WERI-Rb-1 (cell line): ENCODE results near the gene SLC22A4.

Experiments used
- DNase-seq: peaks from one replicate; pipeline ENCODE4 v3.0.0-alpha.2; 2020
- H3K27ac ChIP-seq: fragments of 250-450 bp; sonication (Bioruptor Pico); 2 replicates; pipeline ENCODE4 v1.5.1; 2020; ENCODE audit warnings: mild to moderate bottlenecking, moderate library complexity
- H3K27me3 ChIP-seq: fragments of 250-450 bp; sonication (Bioruptor Pico); 2 replicates; pipeline ENCODE4 v1.5.1; 2021; ENCODE audit warnings: mild to moderate bottlenecking, low read depth, moderate library complexity; ENCODE audit not compliant: insufficient read depth, severe bottlenecking
- H3K36me3 ChIP-seq: fragments of 250-450 bp; sonication (Bioruptor Pico); 2 replicates; pipeline ENCODE4 v1.5.1; 2020; ENCODE audit warnings: mild to moderate bottlenecking, moderate library complexity
- H3K4me3 ChIP-seq: 2 replicates; pipeline ENCODE4 v1.5.1; 2011; ENCODE audit warnings: low read depth, mild to moderate bottlenecking, control low read depth, low read length
- H3K9me3 ChIP-seq: fragments of 250-450 bp; sonication (Bioruptor Pico); 2 replicates; pipeline ENCODE4 v1.5.1; 2021; ENCODE audit warnings: mild to moderate bottlenecking, moderate library complexity; ENCODE audit not compliant: severe bottlenecking
- CTCF ChIP-seq: IDR thresholded peaks from 2 replicates; pipeline ENCODE4 v1.5.1; 2011; ENCODE audit warnings: low read depth, mild to moderate bottlenecking, control low read depth, inconsistent platforms, low read length

SLC22A4 gene

GRCh38 chr5:132323202-132323601, 29.0 kb downstream of the SLC22A4 start:
- no peak overlapping the region for H3K27ac ChIP-seq
- no peaks in the 10 kb centered on the region for H3K36me3 ChIP-seq
- no peak overlapping the region for H3K4me3 ChIP-seq
- DNase-seq: no peak
- TF ChIP-seq CTCF: no peak
- H3K27me3 ChIP-seq: no peaks in the 10 kb centered on the region
- H3K9me3 ChIP-seq: no peaks in the 10 kb centered on the region

- no peak overlapping the region for H3K4me3 ChIP-seq
- no peaks in the 10 kb centered on the region for H3K36me3 ChIP-seq
- H3K9me3 ChIP-seq: no peaks in the 10 kb centered on the region
- no peaks in the 10 kb centered on the region for H3K27me3 ChIP-seq
- no peak for DNase-seq
- no peak overlapping the region for H3K27ac ChIP-seq
- TF ChIP-seq CTCF: no peak
These were observed 31.5 kb downstream of the SLC22A4 start for GRCh38 chr5:132325691-132326090.

GRCh38 chr5:132327252-132327955, 33.2 kb downstream of the SLC22A4 start:
- DNase-seq: no peak
- H3K9me3 ChIP-seq: no peaks in the 10 kb centered on the region
- no peak overlapping the region for H3K27ac ChIP-seq
- no peak overlapping the region for H3K4me3 ChIP-seq
- no peaks in the 10 kb centered on the region for H3K36me3 ChIP-seq
- H3K27me3 ChIP-seq: no peaks in the 10 kb centered on the region
- no peak for TF ChIP-seq CTCF

- no peaks in the 10 kb centered on the region for H3K36me3 ChIP-seq
- no peaks in the 10 kb centered on the region for H3K9me3 ChIP-seq
- no peak for TF ChIP-seq CTCF
- no peak overlapping the region for H3K27ac ChIP-seq
- DNase-seq: no peak
- H3K27me3 ChIP-seq: no peaks in the 10 kb centered on the region
- no peak overlapping the region for H3K4me3 ChIP-seq
These were observed 40.6 kb downstream of the SLC22A4 start for GRCh38 chr5:132334812-132335211.

- no peak overlapping the region for H3K4me3 ChIP-seq
- DNase-seq: no peak
- no peaks in the 10 kb centered on the region for H3K27me3 ChIP-seq
- H3K27ac ChIP-seq: no peak overlapping the region
- no peaks in the 10 kb centered on the region for H3K36me3 ChIP-seq
- TF ChIP-seq CTCF: no peak
- H3K9me3 ChIP-seq: no peaks in the 10 kb centered on the region
These were observed 41.2 kb downstream of the SLC22A4 start for GRCh38 chr5:132335402-132335801.

- Histone ChIP-seq H3K27ac (no peak overlapping the region), H3K27me3 (no peaks in the 10 kb centered on the region), H3K4me3 (no peak overlapping the region), H3K9me3 (no peaks in the 10 kb centered on the region), H3K36me3 (no peaks in the 10 kb centered on the region)
- no peak for TF ChIP-seq CTCF
- no peak for DNase-seq
These were observed 45.3 kb downstream of the SLC22A4 start for GRCh38 chr5:132339502-132339901.
